Measurements from ENCODE around the gene CAMSAP3.

The CAMSAP3 gene, protein sequence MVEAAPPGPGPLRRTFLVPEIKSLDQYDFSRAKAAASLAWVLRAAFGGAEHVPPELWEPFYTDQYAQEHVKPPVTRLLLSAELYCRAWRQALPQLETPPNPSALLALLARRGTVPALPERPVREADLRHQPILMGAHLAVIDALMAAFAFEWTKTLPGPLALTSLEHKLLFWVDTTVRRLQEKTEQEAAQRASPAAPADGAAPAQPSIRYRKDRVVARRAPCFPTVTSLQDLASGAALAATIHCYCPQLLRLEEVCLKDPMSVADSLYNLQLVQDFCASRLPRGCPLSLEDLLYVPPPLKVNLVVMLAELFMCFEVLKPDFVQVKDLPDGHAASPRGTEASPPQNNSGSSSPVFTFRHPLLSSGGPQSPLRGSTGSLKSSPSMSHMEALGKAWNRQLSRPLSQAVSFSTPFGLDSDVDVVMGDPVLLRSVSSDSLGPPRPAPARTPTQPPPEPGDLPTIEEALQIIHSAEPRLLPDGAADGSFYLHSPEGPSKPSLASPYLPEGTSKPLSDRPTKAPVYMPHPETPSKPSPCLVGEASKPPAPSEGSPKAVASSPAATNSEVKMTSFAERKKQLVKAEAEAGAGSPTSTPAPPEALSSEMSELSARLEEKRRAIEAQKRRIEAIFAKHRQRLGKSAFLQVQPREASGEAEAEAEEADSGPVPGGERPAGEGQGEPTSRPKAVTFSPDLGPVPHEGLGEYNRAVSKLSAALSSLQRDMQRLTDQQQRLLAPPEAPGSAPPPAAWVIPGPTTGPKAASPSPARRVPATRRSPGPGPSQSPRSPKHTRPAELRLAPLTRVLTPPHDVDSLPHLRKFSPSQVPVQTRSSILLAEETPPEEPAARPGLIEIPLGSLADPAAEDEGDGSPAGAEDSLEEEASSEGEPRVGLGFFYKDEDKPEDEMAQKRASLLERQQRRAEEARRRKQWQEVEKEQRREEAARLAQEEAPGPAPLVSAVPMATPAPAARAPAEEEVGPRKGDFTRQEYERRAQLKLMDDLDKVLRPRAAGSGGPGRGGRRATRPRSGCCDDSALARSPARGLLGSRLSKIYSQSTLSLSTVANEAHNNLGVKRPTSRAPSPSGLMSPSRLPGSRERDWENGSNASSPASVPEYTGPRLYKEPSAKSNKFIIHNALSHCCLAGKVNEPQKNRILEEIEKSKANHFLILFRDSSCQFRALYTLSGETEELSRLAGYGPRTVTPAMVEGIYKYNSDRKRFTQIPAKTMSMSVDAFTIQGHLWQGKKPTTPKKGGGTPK

DNA sequence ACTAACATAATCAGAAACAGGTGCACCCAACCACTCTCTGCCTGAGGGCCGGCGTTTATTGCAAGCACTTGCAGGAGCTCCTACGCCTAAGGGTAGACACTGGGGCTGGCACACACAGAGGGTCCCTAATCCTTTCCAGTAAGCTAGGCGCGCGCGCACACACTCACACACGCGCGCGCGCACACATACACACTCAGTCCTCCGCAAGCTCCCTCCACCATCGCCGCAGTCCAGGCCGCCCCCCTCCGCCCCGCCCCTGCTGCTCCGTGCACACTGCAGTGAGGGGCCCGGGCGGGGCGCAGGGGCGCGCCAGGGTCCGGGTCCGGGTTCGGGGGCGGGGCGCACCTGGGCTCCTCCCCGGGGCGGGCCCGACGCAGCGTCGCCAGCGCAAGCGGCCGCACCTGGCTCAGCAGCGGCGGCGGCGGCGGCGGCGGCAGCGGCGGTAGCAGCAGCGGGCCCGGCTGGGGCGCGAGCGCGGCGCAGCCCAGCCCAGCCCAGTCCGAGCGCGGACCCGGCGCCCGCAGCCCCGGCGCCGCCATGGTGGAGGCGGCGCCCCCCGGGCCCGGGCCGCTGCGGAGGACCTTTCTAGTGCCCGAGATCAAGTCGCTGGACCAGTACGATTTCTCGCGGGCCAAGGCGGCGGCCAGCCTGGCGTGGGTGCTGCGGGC lies at the start of gene CAMSAP3:
TSS of gene CAMSAP3 (plus strand) at position 398 of the 668 bp plus-strand sequence. CDS start at position 538, 140 bp downstream.
- no peak for DNase-seq

DNA sequence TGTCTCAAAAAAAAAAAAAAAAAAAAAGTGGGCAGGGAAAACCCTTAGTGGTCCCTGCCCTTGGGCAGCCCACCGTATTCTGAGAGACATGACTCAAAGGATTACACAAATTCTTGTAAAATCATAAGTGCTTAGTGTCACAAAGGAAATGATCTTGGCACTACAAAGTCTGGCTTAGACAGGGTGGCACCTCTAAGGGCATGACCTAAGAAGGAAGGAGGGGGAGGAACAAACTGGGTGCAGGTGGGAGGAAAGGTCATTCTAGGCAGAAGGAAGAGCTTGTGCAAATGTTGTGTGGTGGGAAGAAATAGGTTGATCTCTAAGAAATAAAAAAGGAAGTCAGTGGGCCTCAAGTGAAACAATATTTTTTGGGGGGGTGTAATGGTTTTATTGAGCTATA lies 49.8 kb upstream of the CAMSAP3 start:
- no peak for DNase-seq

DNA sequence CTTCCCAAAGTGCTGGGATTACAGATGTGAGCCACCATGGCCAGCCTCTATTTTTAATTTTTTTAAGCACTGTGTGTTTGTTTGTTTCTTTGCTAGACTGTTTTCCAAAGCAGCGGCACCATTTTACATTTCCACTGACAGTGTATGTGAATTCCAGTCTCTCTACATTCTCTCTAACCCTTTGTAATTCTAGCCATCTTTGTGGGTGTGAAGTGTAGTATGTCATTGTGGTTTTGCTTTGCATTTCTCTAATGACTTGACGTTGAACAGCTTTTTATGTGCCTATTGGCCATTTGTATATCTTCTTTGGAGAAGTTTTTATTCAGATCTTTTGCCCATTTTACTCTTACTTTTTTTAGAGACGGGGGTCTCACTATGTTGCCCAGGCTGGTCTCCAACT lies 48.5 kb upstream of the CAMSAP3 start:
- DNase-seq = no peak

- DNase-seq = no peak
Measured at GRCh38 chr19:7549429-7550148, 46.1 kb upstream of the CAMSAP3 start.

- DNase-seq = no peak
Measured at GRCh38 chr19:7550169-7550770, 45.4 kb upstream of the CAMSAP3 start.

- no peak for DNase-seq
Measured at GRCh38 chr19:7550987-7551761, 44.5 kb upstream of the CAMSAP3 start.

- DNase-seq = no peak
Measured at GRCh38 chr19:7552781-7553180, 42.9 kb upstream of the CAMSAP3 start.

DNA sequence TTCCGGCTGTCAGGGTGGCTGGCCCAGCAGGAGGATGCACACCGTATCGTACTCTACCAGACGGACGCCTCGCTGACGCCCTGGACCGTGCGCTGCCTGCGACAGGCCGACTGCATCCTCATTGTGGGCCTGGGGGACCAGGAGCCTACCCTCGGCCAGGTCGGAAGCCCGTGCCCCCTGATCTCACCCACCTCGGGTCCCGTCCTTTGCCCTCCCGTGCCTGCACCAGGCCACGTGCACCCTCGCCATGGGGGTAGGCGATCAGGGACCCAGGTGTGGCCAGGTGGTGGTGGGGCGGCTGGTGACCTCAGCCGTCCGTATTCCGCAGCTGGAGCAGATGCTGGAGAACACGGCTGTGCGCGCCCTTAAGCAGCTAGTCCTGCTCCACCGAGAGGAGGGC lies 41.1 kb upstream of the CAMSAP3 start:
- DNase-seq = no peak

DNA sequence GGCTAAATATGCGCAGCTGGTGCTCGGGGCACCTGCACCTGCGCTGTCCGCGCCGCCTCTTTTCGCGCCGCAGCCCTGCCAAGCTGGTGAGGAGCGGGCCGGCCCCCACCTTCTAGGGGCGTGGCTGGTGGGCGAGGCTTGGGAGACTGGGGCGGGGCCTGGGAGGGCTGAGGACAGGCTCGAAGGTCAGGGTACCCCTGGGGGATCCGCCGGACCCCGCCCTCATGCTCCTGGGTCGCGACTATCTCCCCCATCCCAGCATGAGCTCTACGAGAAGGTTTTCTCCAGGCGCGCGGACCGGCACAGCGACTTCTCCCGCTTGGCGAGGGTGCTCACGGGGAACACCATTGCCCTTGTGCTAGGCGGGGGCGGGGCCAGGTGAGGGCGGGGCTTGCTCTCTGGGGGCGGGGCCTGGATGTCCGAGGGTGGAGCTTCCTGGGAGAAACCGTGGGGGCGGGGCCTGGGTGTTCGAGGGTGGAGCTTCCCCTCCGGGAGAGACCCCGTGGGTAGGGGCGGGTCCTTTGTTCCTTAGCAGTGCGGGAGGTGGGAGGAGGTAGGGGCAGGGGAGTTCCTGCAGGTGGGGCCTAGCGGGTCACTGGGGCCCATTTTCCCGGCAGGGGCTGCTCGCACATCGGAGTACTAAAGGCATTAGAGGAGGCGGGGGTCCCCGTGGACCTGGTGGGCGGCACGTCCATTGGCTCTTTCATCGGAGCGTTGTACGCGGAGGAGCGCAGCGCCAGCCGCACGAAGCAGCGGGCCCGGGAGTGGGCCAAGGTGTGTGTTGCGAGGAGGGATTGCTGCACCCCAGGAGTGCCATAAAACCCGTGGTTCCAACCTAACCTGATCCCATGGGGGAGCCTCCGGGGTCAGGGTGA lies 40.4 kb upstream of the CAMSAP3 start:
- no peak for DNase-seq

DNA sequence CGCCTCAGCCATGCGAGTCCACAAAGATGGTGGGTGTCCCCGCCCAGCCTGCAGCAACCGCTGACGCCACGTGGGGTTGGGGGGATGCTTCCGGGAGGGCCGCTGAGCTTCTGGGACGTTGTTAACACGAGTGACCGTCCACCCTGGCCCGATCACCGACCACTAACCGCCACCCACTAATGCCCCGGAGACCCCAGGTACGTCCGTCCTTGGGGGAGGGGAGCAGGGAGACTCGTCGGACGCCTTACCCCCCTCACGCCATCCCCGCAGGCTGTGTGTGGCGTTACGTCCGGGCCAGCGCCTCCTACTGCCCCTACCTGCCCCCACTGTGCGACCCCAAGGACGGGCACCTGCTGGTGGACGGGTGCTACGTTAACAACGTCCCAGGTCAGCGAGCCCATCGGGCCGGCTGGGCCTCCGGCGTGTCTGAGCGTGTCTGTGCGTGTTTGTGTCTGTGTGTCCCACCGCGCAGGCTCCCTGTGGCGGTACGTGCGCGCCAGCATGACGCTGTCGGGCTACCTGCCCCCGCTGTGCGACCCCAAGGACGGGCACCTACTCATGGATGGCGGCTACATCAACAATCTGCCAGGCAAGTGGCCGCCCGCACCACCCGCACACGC lies 38.9 kb upstream of the CAMSAP3 start:
- DNase-seq = no peak

GRCh38 chr19:7558667-7559066 lies 37.0 kb upstream of the CAMSAP3 start:
- no peak for DNase-seq

- no peak for DNase-seq
Measured at GRCh38 chr19:7559102-7559501, 36.6 kb upstream of the CAMSAP3 start.

DNA sequence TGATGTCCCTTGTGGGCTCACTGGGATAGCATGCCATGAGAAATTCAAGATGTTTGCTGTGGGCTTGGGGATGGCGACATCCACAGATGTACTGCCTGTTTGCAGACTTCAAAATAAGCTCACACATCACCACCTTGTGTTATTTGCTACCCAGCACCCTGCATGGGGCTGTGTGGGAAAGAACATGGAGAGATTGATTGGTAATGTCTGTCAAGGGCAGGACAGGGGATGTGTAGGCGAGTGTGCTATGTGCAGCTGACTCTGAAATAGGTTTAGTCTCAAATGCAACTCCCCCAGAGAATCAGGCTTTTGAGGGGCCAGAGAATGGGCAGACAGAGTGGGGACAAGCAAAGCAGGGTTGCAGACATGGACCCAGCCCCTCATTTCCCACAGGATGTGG lies 35.4 kb upstream of the CAMSAP3 start:
- DNase-seq = no peak

- no peak for DNase-seq
Measured at GRCh38 chr19:7561325-7561724, 34.3 kb upstream of the CAMSAP3 start.

DNA sequence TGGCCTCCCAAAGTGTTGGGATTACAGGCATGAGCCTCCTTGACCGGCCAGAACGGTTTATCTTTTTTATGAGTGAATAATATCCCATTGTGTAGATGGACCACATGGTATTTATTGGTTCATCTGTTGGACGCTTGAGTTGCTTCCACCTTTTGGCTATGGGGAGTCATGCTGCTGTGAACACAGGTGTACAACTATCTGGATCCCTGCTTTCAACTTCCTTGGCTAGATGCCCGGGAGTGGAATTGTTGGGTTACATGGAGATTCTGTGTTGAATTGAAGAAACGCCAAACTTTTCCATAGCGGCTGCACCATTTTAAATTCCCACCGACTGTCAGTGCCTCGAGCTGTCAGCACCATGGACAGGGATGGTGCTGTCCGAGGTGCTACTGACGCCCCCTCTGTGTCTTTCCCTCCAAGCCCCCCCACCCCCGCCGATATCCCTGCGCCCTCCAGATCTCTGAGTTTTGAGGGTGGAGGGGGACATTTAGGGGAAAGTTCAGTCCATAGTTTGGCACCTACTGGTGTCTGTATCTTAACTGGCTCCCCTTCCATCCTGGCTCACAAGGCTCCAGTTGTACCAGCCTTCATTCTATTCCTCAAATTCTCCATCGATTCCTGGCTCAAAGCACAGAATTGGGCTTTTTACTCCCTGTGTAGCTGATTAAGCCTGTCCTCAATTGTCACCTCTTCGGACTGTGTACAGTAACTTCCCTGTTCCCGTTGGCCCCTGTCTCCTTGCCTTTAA lies 32.8 kb upstream of the CAMSAP3 start:
- DNase-seq = no peak

- no peak for DNase-seq
Measured at GRCh38 chr19:7564866-7565265, 30.8 kb upstream of the CAMSAP3 start.

GRCh38 chr19:7565332-7565731 lies 30.3 kb upstream of the CAMSAP3 start:
- DNase-seq = no peak

- DNase-seq = no peak
Measured at GRCh38 chr19:7570761-7571160, 24.9 kb upstream of the CAMSAP3 start.
